Heart left ventricle (tissue), 13 donors: Measurements from ENCODE around the gene SKP1.

ENCODE experiments used
- POLR2A ChIP-seq, 2 donors: fragments of 450-650 bp; IDR thresholded peaks; one replicate each; pipeline ENCODE4 v1.6.1; 2017; ENCODE audit warnings: antibody characterized with exemption in 2 of 2, mild to moderate bottlenecking in 2 of 2, moderate library complexity in 2 of 2
- TF ChIP-seq, protein P1 (sequence below), 12 donors: fragments of 200-600 bp; sonication (generic) in 4 of 12; IDR thresholded peaks; one replicate each; pipeline versions ENCODE4 v1.5.0 to v1.8.0; 2018 to 2022; ENCODE audit warnings: antibody characterized with exemption in 12 of 12, mild to moderate bottlenecking in 5 of 12
- donor health status: ischemic (EF 13 %, LVEDD 7.1; RV severe dilation, severe dysfunction).
- donor health status: DM: no; HTN: yes; CAD: no.
- donor health status: DM: no; HTN: no; CAD: no.
- donor health status: ischemic (EF 25% LVEDD 6.9; RV normal size, moderate dysfunction).
- donor health status: ischemic (EF 25% LVEDD 5.7; RV mildly dilated, moderate dysfunction).
- donor health status: ischemic (EF 35%, LVEDD 5.7; RV mildly dilated, moderate dysfunction).
- donor health status: nonischemic (EF 11% LVEDD 7.7; RV severe dilation, severe dysfunction).
- donor health status: DM: yes; HTN: yes; CAD: no.
- donor health status: PGD.
- donor health status: ischemic (EF 29% LVEDD 5.4; RV normal size, mild dysfunction).
- donor health status: nonischemic (EF 23%, LVEDD 6.1; RV moderate dilation, normal function).

- TF ChIP-seq, protein P1, sequence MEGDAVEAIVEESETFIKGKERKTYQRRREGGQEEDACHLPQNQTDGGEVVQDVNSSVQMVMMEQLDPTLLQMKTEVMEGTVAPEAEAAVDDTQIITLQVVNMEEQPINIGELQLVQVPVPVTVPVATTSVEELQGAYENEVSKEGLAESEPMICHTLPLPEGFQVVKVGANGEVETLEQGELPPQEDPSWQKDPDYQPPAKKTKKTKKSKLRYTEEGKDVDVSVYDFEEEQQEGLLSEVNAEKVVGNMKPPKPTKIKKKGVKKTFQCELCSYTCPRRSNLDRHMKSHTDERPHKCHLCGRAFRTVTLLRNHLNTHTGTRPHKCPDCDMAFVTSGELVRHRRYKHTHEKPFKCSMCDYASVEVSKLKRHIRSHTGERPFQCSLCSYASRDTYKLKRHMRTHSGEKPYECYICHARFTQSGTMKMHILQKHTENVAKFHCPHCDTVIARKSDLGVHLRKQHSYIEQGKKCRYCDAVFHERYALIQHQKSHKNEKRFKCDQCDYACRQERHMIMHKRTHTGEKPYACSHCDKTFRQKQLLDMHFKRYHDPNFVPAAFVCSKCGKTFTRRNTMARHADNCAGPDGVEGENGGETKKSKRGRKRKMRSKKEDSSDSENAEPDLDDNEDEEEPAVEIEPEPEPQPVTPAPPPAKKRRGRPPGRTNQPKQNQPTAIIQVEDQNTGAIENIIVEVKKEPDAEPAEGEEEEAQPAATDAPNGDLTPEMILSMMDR (IDR thresholded peaks at IDR 0.05), result no peak
- TF ChIP-seq POLR2A (IDR thresholded peaks at IDR 0.05), result no peak
These were observed 57.0 kb downstream of the SKP1 start for GRCh38 chr5:134119720-134120119.
